Ishikawa (cell line): Measurements from ENCODE around the gene NFXL1.

Source experiments
- CREB1 ChIP-seq: IDR thresholded peaks from 2 replicates; pipeline ENCODE4 v1.6.1; 2012; ENCODE audit warnings: low read depth
- EP300 ChIP-seq: IDR thresholded peaks from 2 replicates; pipeline ENCODE4 v1.6.1; 2012; ENCODE audit warnings: borderline replicate concordance
- FOXM1 ChIP-seq: IDR thresholded peaks from 2 replicates; pipeline ENCODE4 v1.6.1; 2012; ENCODE audit warnings: low read depth, borderline replicate concordance
- MAX ChIP-seq: IDR thresholded peaks from 2 replicates; pipeline ENCODE4 v1.6.1; 2012
- NFIC ChIP-seq: IDR thresholded peaks from 2 replicates; pipeline ENCODE4 v1.6.1; 2012
- RAD21 ChIP-seq: IDR thresholded peaks from 2 replicates; pipeline ENCODE4 v1.6.1; 2012; ENCODE audit warnings: low read depth
- TCF12 ChIP-seq: IDR thresholded peaks from 2 replicates; pipeline ENCODE4 v1.6.1; 2012; ENCODE audit warnings: low read depth
- USF1 ChIP-seq: IDR thresholded peaks from 2 replicates; pipeline ENCODE4 v1.6.1; 2012
- YY1 ChIP-seq: IDR thresholded peaks from 2 replicates; pipeline ENCODE4 v1.6.1; 2012; ENCODE audit warnings: low read depth
- TF ChIP-seq, protein P1 (sequence below): IDR thresholded peaks from 2 replicates; pipeline ENCODE4 v1.6.1; 2012; ENCODE audit warnings: low read depth, mild to moderate bottlenecking

- TF ChIP-seq CREB1 (no peak), EP300 (no peak), FOXM1 (no peak), MAX (no peak), YY1 (no peak), USF1 (no peak), RAD21 (no peak), TCF12 (no peak), NFIC (no peak)
- TF ChIP-seq, protein P1, sequence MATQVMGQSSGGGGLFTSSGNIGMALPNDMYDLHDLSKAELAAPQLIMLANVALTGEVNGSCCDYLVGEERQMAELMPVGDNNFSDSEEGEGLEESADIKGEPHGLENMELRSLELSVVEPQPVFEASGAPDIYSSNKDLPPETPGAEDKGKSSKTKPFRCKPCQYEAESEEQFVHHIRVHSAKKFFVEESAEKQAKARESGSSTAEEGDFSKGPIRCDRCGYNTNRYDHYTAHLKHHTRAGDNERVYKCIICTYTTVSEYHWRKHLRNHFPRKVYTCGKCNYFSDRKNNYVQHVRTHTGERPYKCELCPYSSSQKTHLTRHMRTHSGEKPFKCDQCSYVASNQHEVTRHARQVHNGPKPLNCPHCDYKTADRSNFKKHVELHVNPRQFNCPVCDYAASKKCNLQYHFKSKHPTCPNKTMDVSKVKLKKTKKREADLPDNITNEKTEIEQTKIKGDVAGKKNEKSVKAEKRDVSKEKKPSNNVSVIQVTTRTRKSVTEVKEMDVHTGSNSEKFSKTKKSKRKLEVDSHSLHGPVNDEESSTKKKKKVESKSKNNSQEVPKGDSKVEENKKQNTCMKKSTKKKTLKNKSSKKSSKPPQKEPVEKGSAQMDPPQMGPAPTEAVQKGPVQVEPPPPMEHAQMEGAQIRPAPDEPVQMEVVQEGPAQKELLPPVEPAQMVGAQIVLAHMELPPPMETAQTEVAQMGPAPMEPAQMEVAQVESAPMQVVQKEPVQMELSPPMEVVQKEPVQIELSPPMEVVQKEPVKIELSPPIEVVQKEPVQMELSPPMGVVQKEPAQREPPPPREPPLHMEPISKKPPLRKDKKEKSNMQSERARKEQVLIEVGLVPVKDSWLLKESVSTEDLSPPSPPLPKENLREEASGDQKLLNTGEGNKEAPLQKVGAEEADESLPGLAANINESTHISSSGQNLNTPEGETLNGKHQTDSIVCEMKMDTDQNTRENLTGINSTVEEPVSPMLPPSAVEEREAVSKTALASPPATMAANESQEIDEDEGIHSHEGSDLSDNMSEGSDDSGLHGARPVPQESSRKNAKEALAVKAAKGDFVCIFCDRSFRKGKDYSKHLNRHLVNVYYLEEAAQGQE: no peak
Measured at GRCh38 chr4:47858006-47858405, 56.4 kb downstream of the NFXL1 start.
